ENCODE data around the gene ZNF575. TPM values are rescaled to one million over a fixed set of nuclear protein-coding genes. Genes with fewer than 3 reads are reported as not detected.

Gene ZNF575, protein sequence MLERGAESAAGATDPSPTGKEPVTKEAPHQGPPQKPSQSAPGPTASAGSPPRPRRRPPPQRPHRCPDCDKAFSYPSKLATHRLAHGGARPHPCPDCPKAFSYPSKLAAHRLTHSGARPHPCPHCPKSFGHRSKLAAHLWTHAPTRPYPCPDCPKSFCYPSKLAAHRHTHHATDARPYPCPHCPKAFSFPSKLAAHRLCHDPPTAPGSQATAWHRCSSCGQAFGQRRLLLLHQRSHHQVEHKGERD
- total RNA-seq (2022; extraction: Qiagen RNA extraction) = 1.5 to 2.5 TPM (median 1.8 TPM) in 5 replicates

DNA sequence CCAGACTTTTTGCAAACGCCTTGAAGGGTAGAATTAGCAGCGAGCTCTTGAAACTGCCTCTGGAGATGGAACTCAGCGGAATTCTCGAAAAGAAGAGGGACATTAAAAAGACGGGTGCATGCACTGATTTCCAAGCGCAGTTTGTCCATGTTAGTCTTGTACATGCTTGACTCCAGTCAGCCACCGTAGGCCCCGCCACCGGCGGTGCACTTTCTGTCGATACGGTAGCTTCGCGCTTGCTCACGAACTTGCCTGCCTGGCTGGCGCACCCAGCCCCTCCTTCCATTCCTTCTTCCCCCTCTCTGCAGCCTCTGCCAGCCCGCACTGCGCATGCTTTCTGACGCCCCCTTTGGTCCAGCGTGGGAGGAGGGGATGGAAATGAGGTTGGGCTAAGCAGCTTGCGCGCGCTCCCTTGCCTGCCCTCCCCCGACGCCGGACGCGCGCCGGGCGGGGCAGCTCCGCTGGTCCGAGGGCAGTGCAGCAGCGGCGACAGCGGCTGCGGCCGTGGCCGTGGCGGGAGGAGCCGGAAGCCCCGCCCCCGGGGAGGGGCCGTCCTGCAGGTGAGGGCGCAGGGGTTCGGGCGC lies at the start of gene ZNF575:
Gene ZNF575 (plus strand): TSS at position 227 of the 584 bp plus-strand sequence. CDS start 1,235 bp downstream, outside the sequence.

DNA sequence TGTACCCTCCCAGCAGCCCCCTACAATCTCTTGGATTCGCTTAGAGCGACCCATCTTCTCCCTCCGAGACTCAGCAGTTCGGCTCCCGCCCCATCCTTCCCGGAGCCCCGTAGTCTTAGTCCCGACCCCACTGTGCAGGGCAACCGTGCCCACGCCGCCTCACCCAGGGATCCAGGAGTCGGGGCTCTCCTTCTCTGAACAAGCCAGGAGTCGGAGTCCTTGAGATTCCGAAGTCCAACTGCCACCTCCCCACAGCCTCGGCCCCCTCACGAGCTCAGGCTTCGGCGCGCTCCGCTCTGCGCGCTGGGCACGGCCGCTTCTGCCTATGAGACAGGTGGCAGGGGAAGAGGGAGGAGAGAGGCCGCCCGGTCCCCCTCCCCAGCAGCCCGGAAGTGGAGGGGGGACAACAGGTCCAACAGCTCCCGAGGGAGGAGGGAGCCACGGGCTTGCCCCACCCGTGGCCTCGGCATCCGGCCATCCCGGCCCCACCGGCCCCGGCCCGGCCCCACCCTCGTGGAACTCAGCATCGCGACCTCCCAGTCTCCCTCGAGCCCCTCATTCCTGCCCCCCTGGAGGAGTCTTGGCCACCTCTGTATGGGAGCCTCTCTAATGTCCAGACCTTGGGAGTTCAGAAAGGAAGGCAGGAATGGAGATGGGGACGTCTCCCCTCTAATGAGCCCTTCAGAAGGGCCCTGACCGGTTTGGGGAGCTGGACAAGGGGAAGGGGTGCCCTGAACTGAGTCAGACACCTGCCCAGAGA lies 28.4 kb upstream of the ZNF575 start, which contains the start of gene PHLDB3:
Gene PHLDB3 (minus strand): TSS at position 321 of the 760 bp plus-strand sequence. CDS start 628 bp downstream, outside the sequence.

DNA sequence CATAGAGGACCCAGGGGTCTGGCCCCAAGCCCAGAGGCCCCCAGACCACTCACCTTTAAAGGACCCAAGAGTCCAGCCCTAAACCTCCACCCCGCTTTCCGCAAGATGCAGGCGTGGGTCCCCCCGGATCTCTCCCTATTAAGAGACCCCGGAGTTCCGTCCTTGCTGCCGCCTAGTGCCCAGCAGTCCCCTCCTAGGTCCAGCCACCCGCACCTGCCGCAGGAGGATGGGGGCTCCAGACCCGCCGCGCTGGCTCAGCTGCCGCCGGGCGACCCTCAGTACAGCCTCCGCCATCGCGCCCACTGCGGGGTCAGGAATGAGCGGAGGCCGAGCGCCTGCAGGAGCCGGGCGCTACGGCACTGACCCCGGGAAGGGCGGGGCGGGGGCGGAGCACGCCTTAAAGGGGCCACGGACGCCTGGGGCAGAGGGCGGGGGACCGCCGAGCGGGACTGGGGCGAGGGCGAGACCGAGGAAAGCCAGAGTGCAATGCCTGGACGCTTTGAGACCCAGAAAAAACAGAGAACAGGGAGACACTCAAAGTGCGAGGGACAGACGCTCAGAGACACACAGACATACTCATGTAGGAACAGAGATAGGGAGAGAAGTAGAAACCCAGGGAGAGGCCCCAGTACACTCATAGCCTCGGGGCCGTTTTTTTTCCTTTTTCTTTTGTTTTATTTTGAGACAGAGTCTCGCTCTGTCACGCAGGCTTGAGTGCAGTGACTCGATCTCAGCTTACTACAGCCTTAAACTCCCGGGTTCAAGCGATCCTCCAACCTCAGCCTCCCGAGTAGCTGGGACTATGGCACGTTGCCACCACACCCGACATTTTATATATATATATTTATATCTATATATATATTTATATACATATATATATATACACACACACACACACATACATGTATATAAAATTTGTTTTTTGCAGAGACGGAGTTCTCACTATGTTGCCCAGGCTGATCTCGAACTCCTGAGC lies 5.8 kb upstream of the ZNF575 start, which contains the start of gene ETHE1:
Gene ETHE1 (minus strand): TSS at position 318 of the 976 bp plus-strand sequence. CDS start 24 bp downstream, at position 294.

DNA sequence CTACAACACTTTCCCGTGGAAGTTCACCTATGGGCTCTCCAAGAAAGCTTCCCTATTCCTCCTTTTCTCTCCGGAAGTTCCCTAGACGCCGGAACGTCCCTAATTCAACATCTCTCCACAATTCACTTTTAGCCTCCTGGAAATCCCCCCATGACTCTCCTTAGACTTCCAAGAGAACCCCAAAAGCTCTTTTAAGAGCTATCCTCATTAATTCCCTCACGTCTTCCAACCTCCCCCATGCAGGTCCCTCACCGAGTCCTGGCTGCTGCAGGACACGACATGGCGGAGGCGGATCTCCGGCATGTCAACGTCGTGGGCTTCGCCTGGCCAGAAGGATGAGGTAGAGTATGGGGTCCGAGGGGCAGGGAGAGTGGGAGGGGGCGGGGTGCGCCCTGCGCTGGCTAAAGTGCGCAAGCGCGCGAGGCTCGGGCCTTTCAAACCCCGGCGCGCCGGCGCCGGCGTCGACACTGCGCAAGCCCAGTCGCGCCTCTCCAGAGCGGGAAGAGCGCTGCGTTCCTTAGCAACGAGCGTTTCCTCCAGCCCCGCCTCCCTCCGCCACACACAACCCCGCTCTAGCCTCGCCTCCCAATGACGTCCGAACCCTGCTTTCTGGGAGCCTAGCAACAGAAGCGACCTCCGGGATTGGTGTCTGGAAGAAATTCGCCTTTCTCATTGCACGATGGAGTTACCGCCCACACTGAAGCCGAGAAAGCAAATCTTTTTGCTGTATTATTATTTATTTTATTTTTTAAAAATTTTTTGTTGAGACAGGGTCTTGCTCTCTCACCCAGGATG lies 42.4 kb downstream of the ZNF575 start, which contains the start of the genes PINLYP and XRCC1:
Gene PINLYP (plus strand): TSS at position 646 of the 795 bp plus-strand sequence. CDS start 1,391 bp downstream, outside the sequence.
Gene XRCC1 (minus strand): TSS at position 372 of the 795 bp plus-strand sequence. CDS start 69 bp downstream, at position 303.

Other genes starting within 250 kb of the ZNF575 start
- 0.07 to 0.21 TPM (median 0.10 TPM) in 5 replicates for gene CD177, start 179.5 kb upstream of the ZNF575 start, total RNA-seq (2022; extraction: Qiagen RNA extraction)
- not detected in 5 replicates for gene TEX101, start 118.3 kb upstream of the ZNF575 start, total RNA-seq (2022; extraction: Qiagen RNA extraction)
- gene LYPD3, start 67.6 kb upstream of the ZNF575 start, total RNA-seq (2022; extraction: Qiagen RNA extraction) = 0.26 to 0.55 TPM (median 0.40 TPM) in 5 replicates
- 9.2 to 10.6 TPM (median 9.9 TPM) in 5 replicates for gene PHLDB3, start 28.4 kb upstream of the ZNF575 start, total RNA-seq (2022; extraction: Qiagen RNA extraction)
- 47.9 to 51.5 TPM (median 49.0 TPM) in 5 replicates for gene ETHE1, start 6.0 kb upstream of the ZNF575 start, total RNA-seq (2022; extraction: Qiagen RNA extraction)
- 26.0 to 29.6 TPM (median 27.9 TPM) in 5 replicates for gene XRCC1, start 42.3 kb downstream of the ZNF575 start, total RNA-seq (2022; extraction: Qiagen RNA extraction)
- gene PINLYP, start 42.6 kb downstream of the ZNF575 start, total RNA-seq (2022; extraction: Qiagen RNA extraction) = 0.20 to 0.39 TPM (median 0.22 TPM) in 5 replicates
- 4.5 to 7.6 TPM (median 5.4 TPM) in 5 replicates for gene IRGQ, start 62.9 kb downstream of the ZNF575 start, total RNA-seq (2022; extraction: Qiagen RNA extraction)
- 14.3 to 22.1 TPM (median 19.7 TPM) in 5 replicates for gene ZNF576, start 63.4 kb downstream of the ZNF575 start, total RNA-seq (2022; extraction: Qiagen RNA extraction)
- gene SRRM5, start 78.9 kb downstream of the ZNF575 start, total RNA-seq (2022; extraction: Qiagen RNA extraction) = 0.53 to 1.1 TPM (median 0.79 TPM) in 5 replicates
- gene ZNF428, start 86.4 kb downstream of the ZNF575 start, total RNA-seq (2022; extraction: Qiagen RNA extraction) = 47.6 to 68.1 TPM (median 62.5 TPM) in 5 replicates
- 7.6 to 9.8 TPM (median 9.4 TPM) in 5 replicates for gene CADM4, start 106.7 kb downstream of the ZNF575 start, total RNA-seq (2022; extraction: Qiagen RNA extraction)
- gene PLAUR, start 137.0 kb downstream of the ZNF575 start, total RNA-seq (2022; extraction: Qiagen RNA extraction) = 63.3 to 80.4 TPM (median 69.1 TPM) in 5 replicates
- not detected in 5 replicates for gene IRGC, start 182.9 kb downstream of the ZNF575 start, total RNA-seq (2022; extraction: Qiagen RNA extraction)
- 43.1 to 68.8 TPM (median 61.1 TPM) in 5 replicates for gene SMG9, start 221.8 kb downstream of the ZNF575 start, total RNA-seq (2022; extraction: Qiagen RNA extraction)
- gene KCNN4, start 247.8 kb downstream of the ZNF575 start, total RNA-seq (2022; extraction: Qiagen RNA extraction) = 41.5 to 61.0 TPM (median 58.5 TPM) in 5 replicates